HepG2 (cell line): ENCODE data around the gene BAHCC1. TPM values are rescaled to one million over a fixed set of nuclear protein-coding genes. Genes with fewer than 3 reads are reported as not detected.

Source experiments
- ATAC-seq: fragments of 200-7000 bp; cut with Tn5 transposase; 3 replicates; pipeline ENCODE4 v1.9.1; 2020; ENCODE audit warnings: mild to moderate bottlenecking, moderate library complexity
- BruUV-seq: library from RNA; stranded (reverse); fragments of 400-500 nt; replicated peaks from 2 replicates; lab custom pipeline; 2021; lab: Mats Ljungman, UMichigan
- CTCF ChIA-PET: fragments of 300-600 bp; formaldehyde crosslinking; extraction: SDS; loops from one replicate; lab custom pipeline; 2021; ENCODE audit warnings: low total read pairs, inconsistent platforms, low intra/inter-chr PET ratio; lab: Yijun Ruan, JAX
- POLR2A ChIA-PET: fragments of 350-600 bp; sonication (Branson Sonifier 250); formaldehyde crosslinking; loops from one replicate; lab custom pipeline; 2020; ENCODE audit warnings: antibody characterized with exemption, inconsistent platforms; lab: Yijun Ruan, JAX
- DNase-seq: peaks from one replicate; pipeline ENCODE4 v3.0.0-alpha.2; 2015; ENCODE audit warnings: low spot score
- FAIRE-seq: peaks from 3 replicates; lab custom pipeline; 2011; peaks lifted over from hg19 to GRCh38; lab: Jason Lieb, UNC
- H2AFZ ChIP-seq: one replicate; pipeline ENCODE4 v1.6.1; 2011; ENCODE audit warnings: low read length, inconsistent platforms
- H3K27ac ChIP-seq: fragments of 300-600 bp; 3 replicates; pipeline ENCODE4 v1.8.0; 2011; ENCODE audit warnings: mixed run types, mild to moderate bottlenecking, mixed read lengths, low read length, inconsistent platforms; ENCODE audit not compliant: insufficient read depth; ENCODE audit errors: extremely low read length
- H3K27me3 ChIP-seq, 2 experiments: fragments of 200-600 bp in 1 of 2; 2 replicates in 1 of 2; 3 replicates in 1 of 2; pipeline versions ENCODE4 v1.6.0 to v1.8.0; 2011; ENCODE audit warnings: low read length in 2 of 2, mild to moderate bottlenecking in 2 of 2, moderate library complexity in 2 of 2, inconsistent platforms in 1 of 2; ENCODE audit not compliant: insufficient read depth in 2 of 2, control insufficient read depth in 1 of 2
- H3K36me3 ChIP-seq, 2 experiments: fragments of 200-600 bp in 1 of 2; replicated peaks in 1 of 2; 2 replicates in 1 of 2; 3 replicates in 1 of 2; pipeline versions ENCODE4 v1.5.1 to v1.8.0; 2011; ENCODE audit warnings: low read length in 2 of 2, inconsistent platforms in 1 of 2; ENCODE audit not compliant: insufficient read depth in 2 of 2, control insufficient read depth in 1 of 2
- H3K4me1 ChIP-seq: 2 replicates; pipeline ENCODE4 v1.5.1; 2012; ENCODE audit warnings: low read length, inconsistent platforms; ENCODE audit not compliant: insufficient read depth
- H3K4me2 ChIP-seq: 2 replicates; pipeline ENCODE4 v1.6.0; 2011; ENCODE audit warnings: low read depth, low read length, inconsistent platforms
- H3K4me3 ChIP-seq, 3 experiments: fragments of 200-600 bp in 1 of 3; sonication (generic), shearing (Covaris generic) in 1 of 3; replicated peaks in 1 of 3; 2 replicates each; pipeline ENCODE4 v1.5.1; 2011 to 2016; ENCODE audit warnings: low read length in 3 of 3, inconsistent platforms in 2 of 3, low read depth in 2 of 3, mild to moderate bottlenecking in 2 of 3, control low read depth in 1 of 3, mixed read lengths in 1 of 3; ENCODE audit not compliant: insufficient read depth in 1 of 3
- H3K79me2 ChIP-seq: one replicate; pipeline ENCODE4 v1.6.1; 2011; ENCODE audit warnings: low read length, inconsistent platforms; ENCODE audit not compliant: insufficient read depth
- H3K9ac ChIP-seq: 2 replicates; pipeline ENCODE4 v1.6.0; 2011; ENCODE audit warnings: mild to moderate bottlenecking, low read depth, low read length, inconsistent platforms; ENCODE audit not compliant: insufficient read depth
- H3K9me3 ChIP-seq: 2 replicates; pipeline ENCODE4 v1.5.1; 2012; ENCODE audit warnings: mild to moderate bottlenecking, low read length
- H4K20me1 ChIP-seq: 2 replicates; pipeline ENCODE4 v1.6.0; 2011; ENCODE audit warnings: inconsistent platforms, mild to moderate bottlenecking, low read length, moderate library complexity; ENCODE audit not compliant: insufficient read depth
- CCDC6 ChIP-seq: sonication (generic); formaldehyde crosslinking; IDR thresholded peaks from 2 replicates; pipeline ENCODE4 v1.8.1; 2022; ENCODE audit warnings: mild to moderate bottlenecking, missing genetic modification reagents, moderate library complexity
- DR1 ChIP-seq: sonication (generic); formaldehyde crosslinking; IDR thresholded peaks from 2 replicates; pipeline ENCODE4 v1.8.0; 2021; ENCODE audit warnings: mild to moderate bottlenecking, missing genetic modification reagents, inconsistent platforms
- GFI1 ChIP-seq: sonication (generic); formaldehyde crosslinking; IDR thresholded peaks from 2 replicates; pipeline ENCODE4 v1.5.0; 2020; ENCODE audit warnings: missing genetic modification reagents, mild to moderate bottlenecking, borderline replicate concordance
- HNRNPL ChIP-seq: fragments of 200-400 bp; formaldehyde crosslinking; IDR thresholded peaks from 2 replicates; pipeline ENCODE4 v1.6.1; 2017; ENCODE audit warnings: mild to moderate bottlenecking, low read depth, low read length
- KAT2B ChIP-seq: fragments of 150-350 bp; IDR thresholded peaks from 2 replicates; pipeline ENCODE4 v1.6.1; 2014; ENCODE audit warnings: low read depth, low read length, borderline replicate concordance
- KMT2B ChIP-seq: IDR thresholded peaks from 2 replicates; pipeline ENCODE4 v1.6.1; 2016; ENCODE audit warnings: missing genetic modification reagents, missing compliant biosample characterization
- REL ChIP-seq: sonication (generic); formaldehyde crosslinking; conservative IDR thresholded peaks from 2 replicates; pipeline ENCODE4 v1.8.0; 2022; ENCODE audit warnings: mild to moderate bottlenecking, missing genetic modification reagents, moderate library complexity
- REXO4 ChIP-seq: sonication (generic); formaldehyde crosslinking; IDR thresholded peaks from 2 replicates; pipeline ENCODE4 v1.8.0; 2022; ENCODE audit warnings: missing genetic modification reagents, mild to moderate bottlenecking, borderline replicate concordance
- SETDB1 ChIP-seq: sonication (generic); formaldehyde crosslinking; IDR thresholded peaks from 2 replicates; pipeline ENCODE4 v1.5.1; 2020; ENCODE audit warnings: missing genetic modification reagents, mild to moderate bottlenecking, borderline replicate concordance
- TOE1 ChIP-seq: sonication (generic); formaldehyde crosslinking; IDR thresholded peaks from 2 replicates; pipeline ENCODE4 v1.4.0; 2020; ENCODE audit warnings: mild to moderate bottlenecking, missing genetic modification reagents
- ZNF10 ChIP-seq: sonication (generic); formaldehyde crosslinking; IDR thresholded peaks from 2 replicates; pipeline ENCODE4 v1.4.0; 2020; ENCODE audit warnings: mild to moderate bottlenecking, low read depth, missing genetic modification reagents, borderline replicate concordance
- ZNF20 ChIP-seq: sonication (generic); formaldehyde crosslinking; IDR thresholded peaks from 2 replicates; pipeline ENCODE4 v1.4.0; 2020; ENCODE audit warnings: mild to moderate bottlenecking, moderate library complexity, missing genetic modification reagents
- ZNF263 ChIP-seq: sonication (generic); formaldehyde crosslinking; IDR thresholded peaks from 2 replicates; pipeline ENCODE4 v1.4.0; 2020; ENCODE audit warnings: missing genetic modification reagents
- ZNF33A ChIP-seq: sonication (generic); formaldehyde crosslinking; IDR thresholded peaks from 2 replicates; pipeline ENCODE4 v1.5.1; 2020; ENCODE audit warnings: missing genetic modification reagents, mild to moderate bottlenecking, moderate library complexity, borderline replicate concordance
- ZSCAN20 ChIP-seq: sonication (generic); formaldehyde crosslinking; IDR thresholded peaks from 2 replicates; pipeline ENCODE4 v1.4.0; 2020; ENCODE audit warnings: missing genetic modification reagents, mild to moderate bottlenecking, borderline replicate concordance
- WGBS: methylation state at CpG from one replicate; pipeline ENCODE4 v1.1.6; 2017; ENCODE audit warnings: low lambda C conversion rate; 5-methylcytosine and 5-hydroxymethylcytosine counted together
- in situ Hi-C: cut with HindIII; loops from 2 replicates; pipeline ENCODE4 v1.10.0; 2017; ENCODE audit warnings: low pct_unique_long_range_greater_than_20kb; ENCODE audit not compliant: extremely low pct_ligation_motif_present
- intact Hi-C: fragments of 100-400 bp; cut with micrococcal nuclease; formaldehyde crosslinking; loops from one replicate; pipeline ENCODE4 v1.10.0; 2022; ENCODE audit not compliant: unreplicated experiment
- polyA plus RNA-seq, 8 experiments: library from polyadenylated mRNA; depleted of rRNA in 3 of 8; stranded (reverse) in 7 of 8; unstranded in 1 of 8; fragments of >200 nt; fragmentation: Illumina TruSeq in 4 of 8; extraction: Trizol in 4 of 8; gene quantifications; 2 replicates each; pipeline versions ENCODE4 v1.2.1 to v1.2.3, GENCODE V29; 2011 to 2016; ENCODE audit warnings: low read depth in 4 of 8, missing spikeins in 1 of 8, mixed read lengths in 1 of 8; ENCODE audit not compliant: insufficient read depth in 1 of 8
- total RNA-seq, 5 experiments: library from RNA; depleted of rRNA; stranded (reverse); fragments of >200 nt; fragmentation: Illumina TruSeq; extraction: Trizol; gene quantifications; 2 replicates each; pipeline ENCODE4 v1.2.3, GENCODE V29; 2016; ENCODE audit warnings: low read depth in 1 of 5
- TF ChIP-seq, protein P1 (sequence below): sonication (generic); formaldehyde crosslinking; IDR thresholded peaks from 2 replicates; pipeline ENCODE4 v1.9.0; 2022; ENCODE audit warnings: low read depth, missing genetic modification reagents

Gene BAHCC1
- total and polyA plus RNA-seq, 2 of the 13 experiments (the other 11 are each of a cell fraction or from before 2014, with no cell fraction given) = 1.4 to 1.7 TPM

DNA sequence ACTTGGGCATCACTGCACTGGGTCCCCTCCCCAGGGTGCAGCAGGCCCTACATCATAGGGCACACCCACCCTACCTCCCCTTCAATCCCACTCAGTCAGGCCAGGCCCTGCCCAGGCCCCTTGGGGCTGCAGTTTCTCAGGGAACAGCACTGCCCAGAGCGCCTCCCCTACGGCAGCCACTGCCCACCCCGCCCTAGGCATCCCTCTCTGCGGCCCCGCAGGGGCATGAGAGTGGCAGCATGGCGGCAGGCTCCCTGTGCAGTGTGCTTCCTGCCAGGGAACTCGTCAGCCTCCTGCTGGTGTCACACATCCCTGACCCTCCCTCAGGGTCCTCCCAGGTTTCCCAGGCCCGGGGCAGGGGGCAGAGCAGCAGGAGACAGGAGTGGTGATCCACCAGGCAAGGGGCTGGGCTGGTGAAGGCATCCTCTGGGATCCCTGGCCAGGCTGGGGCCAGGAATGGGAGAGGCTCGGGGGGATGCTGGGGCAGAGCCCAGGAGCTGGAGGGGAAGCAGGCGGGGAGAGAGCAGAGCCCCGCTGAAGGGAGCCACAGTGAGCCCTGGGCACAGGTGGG lies 16.2 kb upstream of the BAHCC1 start:
- Histone ChIP-seq H3K79me2 (no peaks in the 10 kb centered on the region), H3K4me3 (peak overlapping the region in 1 of 3 experiments; percentile 10; a peak in 1 of 6 replicates), H3K4me1 (peaks cover 2% of the 10 kb centered on the region; the same call in 1 of the 2 replicates), H3K9ac (no peak overlapping the region), H3K4me2 (peak overlapping the region; percentile 39; the same call in 1 of the 2 replicates), H3K9me3 (no peaks in the 10 kb centered on the region), H4K20me1 (no peaks in the 10 kb centered on the region), H2AFZ (no peak overlapping the region), H3K27me3 (peaks cover 14 to 73% of the 10 kb centered on the region in 2 experiments), H3K27ac (no peak overlapping the region), H3K36me3 (no peaks in the 10 kb centered on the region)
- DNase-seq = no peak
- ChIA-PET CTCF (no interaction called here), POLR2A (no interaction called here)
- intact Hi-C loops = no loop called here
- ATAC-seq = peak; percentile 28
- in situ Hi-C loops = no loop called here
- TF ChIP-seq GFI1 (CRISPR knock-in tag) (no peak), KAT2B (no peak), ZNF263 (CRISPR knock-in tag) (peak; percentile 13; the same call in 1 of the 2 replicates), REL (CRISPR knock-in tag) (no peak), ZSCAN20 (CRISPR knock-in tag) (no peak), SETDB1 (CRISPR knock-in tag) (no peak), REXO4 (CRISPR knock-in tag) (no peak), ZNF33A (CRISPR knock-in tag) (no peak), TOE1 (CRISPR knock-in tag) (no peak), DR1 (CRISPR knock-in tag) (0 out of 2 replicates have a peak, but pooled peaks have one; percentile 27), CCDC6 (no peak), KMT2B (no peak), ZNF10 (CRISPR knock-in tag) (no peak), HNRNPL (peak; percentile 72), ZNF20 (CRISPR knock-in tag) (no peak)
- TF ChIP-seq, protein P1, sequence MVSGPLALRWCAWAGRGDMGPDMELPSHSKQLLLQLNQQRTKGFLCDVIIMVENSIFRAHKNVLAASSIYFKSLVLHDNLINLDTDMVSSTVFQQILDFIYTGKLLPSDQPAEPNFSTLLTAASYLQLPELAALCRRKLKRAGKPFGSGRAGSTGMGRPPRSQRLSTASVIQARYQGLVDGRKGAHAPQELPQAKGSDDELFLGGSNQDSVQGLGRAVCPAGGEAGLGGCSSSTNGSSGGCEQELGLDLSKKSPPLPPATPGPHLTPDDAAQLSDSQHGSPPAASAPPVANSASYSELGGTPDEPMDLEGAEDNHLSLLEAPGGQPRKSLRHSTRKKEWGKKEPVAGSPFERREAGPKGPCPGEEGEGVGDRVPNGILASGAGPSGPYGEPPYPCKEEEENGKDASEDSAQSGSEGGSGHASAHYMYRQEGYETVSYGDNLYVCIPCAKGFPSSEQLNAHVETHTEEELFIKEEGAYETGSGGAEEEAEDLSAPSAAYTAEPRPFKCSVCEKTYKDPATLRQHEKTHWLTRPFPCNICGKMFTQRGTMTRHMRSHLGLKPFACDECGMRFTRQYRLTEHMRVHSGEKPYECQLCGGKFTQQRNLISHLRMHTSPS (CRISPR knock-in tag) = no peak
- no peak for FAIRE-seq
- no TSS peak for BruUV-seq
- WGBS = 62% methylated on average over 8 of the region's 11 CpGs
